Fibroblast of lung (primary cell): ENCODE measurements around the gene MAGEA4. TPM values are rescaled to one million over a fixed set of nuclear protein-coding genes. Genes with fewer than 3 reads are reported as not detected.

Experiments used
- DNase-seq, 2 donors: peaks; one replicate each; pipeline versions ENCODE4 v3.0.0 to v3.0.0-alpha.2; 2010; ENCODE audit warnings: low read depth in 2 of 2
- H2AFZ ChIP-seq: 2 replicates; pipeline ENCODE4 v1.5.1; 2012; ENCODE audit warnings: low read length, control low read depth, inconsistent platforms
- H3K27ac ChIP-seq: 2 replicates; pipeline ENCODE4 v1.5.1; 2011; ENCODE audit warnings: low read length, control low read depth; ENCODE audit not compliant: insufficient read depth
- H3K27me3 ChIP-seq: 2 replicates; pipeline ENCODE4 v1.5.1; 2011; ENCODE audit warnings: mild to moderate bottlenecking, low read length; ENCODE audit not compliant: control insufficient read depth, insufficient read depth
- H3K36me3 ChIP-seq: 2 replicates; pipeline ENCODE4 v1.5.1; 2011; ENCODE audit warnings: low read length; ENCODE audit not compliant: control insufficient read depth, insufficient read depth
- H3K4me1 ChIP-seq: 2 replicates; pipeline ENCODE4 v1.5.1; 2011; ENCODE audit warnings: low read length; ENCODE audit not compliant: control insufficient read depth, insufficient read depth; ENCODE audit errors: extremely low read depth
- H3K4me2 ChIP-seq: 2 replicates; pipeline ENCODE4 v1.5.1; 2011; ENCODE audit warnings: low read length, control low read depth; ENCODE audit not compliant: insufficient read depth; ENCODE audit errors: extremely low read depth
- H3K4me3 ChIP-seq, 4 experiments: fragments of 200-600 bp in 1 of 4; sonication (generic) in 1 of 4; replicated peaks in 1 of 4; 2 replicates each; pipeline ENCODE4 v1.5.1; 2011 to 2016; ENCODE audit warnings: low read length in 4 of 4, low read depth in 3 of 4, mild to moderate bottlenecking in 3 of 4, control low read depth in 2 of 4, inconsistent platforms in 1 of 4, mixed read lengths in 1 of 4; ENCODE audit not compliant: insufficient read depth in 1 of 4; ENCODE audit errors: control extremely low read depth in 1 of 4
- H3K79me2 ChIP-seq: 2 replicates; pipeline ENCODE4 v1.5.1; 2012; ENCODE audit warnings: mild to moderate bottlenecking, low read length, inconsistent platforms; ENCODE audit not compliant: control insufficient read depth, insufficient read depth
- H3K9ac ChIP-seq: 2 replicates; pipeline ENCODE4 v1.5.1; 2011; ENCODE audit warnings: mild to moderate bottlenecking, low read length, control low read depth; ENCODE audit not compliant: insufficient read depth
- H3K9me3 ChIP-seq: 2 replicates; pipeline ENCODE4 v1.5.1; 2012; ENCODE audit warnings: low read depth, low read length; ENCODE audit not compliant: control insufficient read depth, insufficient read depth
- H4K20me1 ChIP-seq: 2 replicates; pipeline ENCODE4 v1.5.1; 2011; ENCODE audit warnings: low read length; ENCODE audit not compliant: control insufficient read depth, insufficient read depth; ENCODE audit errors: extremely low read depth
- EZH2 ChIP-seq: IDR thresholded peaks from 2 replicates; pipeline ENCODE4 v1.5.1; 2012; ENCODE audit warnings: low read length, control low read depth, mild to moderate bottlenecking; ENCODE audit errors: missing control alignments
- polyA plus RNA-seq, 2 donors: library from polyadenylated mRNA; depleted of rRNA in 1 of 2; stranded (reverse) in 1 of 2; unstranded in 1 of 2; fragments of >200 nt; gene quantifications; 2 replicates each; pipeline ENCODE4 v1.2.1, GENCODE V29; 2011 to 2012; ENCODE audit warnings: missing spikeins in 1 of 2
- total RNA-seq: library from RNA; depleted of rRNA; stranded (reverse); fragments of >200 nt; gene quantifications from 2 replicates; pipeline ENCODE4 v1.2.1, GENCODE V29; 2014
- TF ChIP-seq, protein P1 (sequence below), 2 donors: IDR thresholded peaks in 1 of 2; conservative IDR thresholded peaks in 1 of 2; 1 replicate in 1 of 2; 2 replicates in 1 of 2; pipeline ENCODE4 v1.5.1; 2011 to 2012; ENCODE audit warnings: low read length in 2 of 2, control low read depth in 1 of 2, inconsistent platforms in 1 of 2, low read depth in 1 of 2, mild to moderate bottlenecking in 1 of 2

The MAGEA4 gene
- total and polyA plus RNA-seq, 2 donors (not counting 1 experiment from before 2014, with no cell fraction given) = not detected

- Histone ChIP-seq H3K4me3 (no peak overlapping the region), H3K4me2 (no peak overlapping the region), H2AFZ (no peak overlapping the region), H3K9me3 (no peaks in the 10 kb centered on the region), H3K4me1 (no peaks in the 10 kb centered on the region), H3K79me2 (no peaks in the 10 kb centered on the region), H3K27me3 (no peaks in the 10 kb centered on the region), H3K27ac (no peak overlapping the region), H4K20me1 (no peaks in the 10 kb centered on the region), H3K36me3 (no peaks in the 10 kb centered on the region), H3K9ac (no peak overlapping the region)
- no peak for DNase-seq
- TF ChIP-seq EZH2 = no peak
These were observed 6.9 kb downstream of the MAGEA4 start for GRCh38 chrX:151919610-151920009.

- no peak for TF ChIP-seq EZH2
- TF ChIP-seq, protein P1, sequence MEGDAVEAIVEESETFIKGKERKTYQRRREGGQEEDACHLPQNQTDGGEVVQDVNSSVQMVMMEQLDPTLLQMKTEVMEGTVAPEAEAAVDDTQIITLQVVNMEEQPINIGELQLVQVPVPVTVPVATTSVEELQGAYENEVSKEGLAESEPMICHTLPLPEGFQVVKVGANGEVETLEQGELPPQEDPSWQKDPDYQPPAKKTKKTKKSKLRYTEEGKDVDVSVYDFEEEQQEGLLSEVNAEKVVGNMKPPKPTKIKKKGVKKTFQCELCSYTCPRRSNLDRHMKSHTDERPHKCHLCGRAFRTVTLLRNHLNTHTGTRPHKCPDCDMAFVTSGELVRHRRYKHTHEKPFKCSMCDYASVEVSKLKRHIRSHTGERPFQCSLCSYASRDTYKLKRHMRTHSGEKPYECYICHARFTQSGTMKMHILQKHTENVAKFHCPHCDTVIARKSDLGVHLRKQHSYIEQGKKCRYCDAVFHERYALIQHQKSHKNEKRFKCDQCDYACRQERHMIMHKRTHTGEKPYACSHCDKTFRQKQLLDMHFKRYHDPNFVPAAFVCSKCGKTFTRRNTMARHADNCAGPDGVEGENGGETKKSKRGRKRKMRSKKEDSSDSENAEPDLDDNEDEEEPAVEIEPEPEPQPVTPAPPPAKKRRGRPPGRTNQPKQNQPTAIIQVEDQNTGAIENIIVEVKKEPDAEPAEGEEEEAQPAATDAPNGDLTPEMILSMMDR (conservative IDR thresholded peaks at IDR 0.05 in 1 of 2, IDR thresholded peaks at IDR 0.05 in 1 of 2; ENCODE audit: low read depth in 1 of 2, low read length in 2 of 2) = no peak
These were observed 7.4 kb downstream of the MAGEA4 start for GRCh38 chrX:151920101-151920500.

DNA sequence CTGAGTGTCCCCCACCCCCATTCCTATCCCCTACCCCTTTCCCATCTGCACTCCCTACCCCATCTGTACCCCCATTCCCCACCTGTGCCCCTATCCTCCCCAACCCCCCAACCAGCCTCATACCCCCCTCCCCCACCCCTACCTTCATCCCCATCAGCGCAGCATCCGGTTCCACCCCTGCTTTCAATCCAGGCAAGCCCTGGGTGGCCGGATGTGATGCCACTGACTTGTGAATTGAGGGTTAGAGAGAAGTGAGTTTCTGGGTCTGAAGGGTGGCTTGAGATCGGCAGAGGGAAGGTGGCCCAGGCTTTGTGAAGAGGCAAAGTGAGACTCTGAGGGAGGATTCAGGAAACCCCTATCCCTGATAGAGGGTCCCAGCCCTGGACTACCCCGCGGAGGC is 7.8 kb downstream of the MAGEA4 start:
- no peak for DNase-seq
- Histone ChIP-seq H2AFZ (no peak overlapping the region), H3K36me3 (no peaks in the 10 kb centered on the region), H3K9ac (no peak overlapping the region), H3K27me3 (no peaks in the 10 kb centered on the region), H3K4me3 (no peak overlapping the region), H3K4me2 (no peak overlapping the region), H3K79me2 (no peaks in the 10 kb centered on the region), H3K9me3 (no peaks in the 10 kb centered on the region), H3K4me1 (no peaks in the 10 kb centered on the region), H3K27ac (no peak overlapping the region), H4K20me1 (no peaks in the 10 kb centered on the region)
- TF ChIP-seq, protein P1 (conservative IDR thresholded peaks at IDR 0.05 in 1 of 2, IDR thresholded peaks at IDR 0.05 in 1 of 2; ENCODE audit: low read depth in 1 of 2, low read length in 2 of 2) = no peak

More at GRCh38 chrX:151920101-151920500, 7.4 kb downstream of the MAGEA4 start:
- Histone ChIP-seq H3K4me1 (no peaks in the 10 kb centered on the region), H3K4me3 (no peak overlapping the region), H3K4me2 (no peak overlapping the region), H3K79me2 (no peaks in the 10 kb centered on the region), H2AFZ (no peak overlapping the region), H3K27me3 (no peaks in the 10 kb centered on the region), H3K9ac (no peak overlapping the region), H4K20me1 (no peaks in the 10 kb centered on the region), H3K27ac (no peak overlapping the region), H3K36me3 (no peaks in the 10 kb centered on the region), H3K9me3 (no peaks in the 10 kb centered on the region)
- DNase-seq = no peak
